HCT116 (cell line): Measurements from ENCODE around the gene TTC6. TPM values are rescaled to one million over a fixed set of nuclear protein-coding genes. Genes with fewer than 3 reads are reported as not detected.

ENCODE experiments used
- ATAC-seq: fragments of 200-7000 bp; cut with Tn5 transposase; 2 replicates; pipeline ENCODE4 v1.9.1; 2020; ENCODE audit warnings: mild to moderate bottlenecking, moderate library complexity
- BruUV-seq: library from RNA; stranded (reverse); fragments of 400-500 nt; replicated peaks from 2 replicates; lab custom pipeline; 2021; lab: Mats Ljungman, UMichigan
- CTCF ChIA-PET: fragments of 300-600 bp; sonication (Branson Sonifier 250); formaldehyde crosslinking; loops from one replicate; lab custom pipeline; 2021; ENCODE audit warnings: antibody characterized with exemption; lab: Charles Lee
- POLR2A ChIA-PET: fragments of 300-600, 350-600 bp; sonication (Branson Sonifier 250); formaldehyde crosslinking; loops from one replicate; lab custom pipeline; 2021; ENCODE audit warnings: antibody characterized with exemption; lab: Charles Lee
- RAD21 ChIA-PET, 2 experiments: fragments of 300-600 bp; sonication (Branson Sonifier 250); formaldehyde crosslinking; loops; one replicate each; lab custom pipeline; 2023; ENCODE audit warnings: low total read pairs in 2 of 2; ENCODE audit not compliant: uncharacterized antibody in 2 of 2, unreplicated experiment in 2 of 2, low non-redundant PET in 1 of 2; lab: Charles Lee
- DNase-seq: peaks from one replicate; pipeline ENCODE4 v3.0.0-alpha.2; 2010; ENCODE audit warnings: low read depth, low spot score
- H2AFZ ChIP-seq: fragments of 200-600 bp; shearing (Covaris generic), sonication (generic); 2 replicates; pipeline ENCODE4 v1.6.1; 2017; ENCODE audit warnings: low read depth, mixed run types, mixed read lengths, antibody characterized with exemption, low read length; ENCODE audit not compliant: poor library complexity, severe bottlenecking
- H3K27ac ChIP-seq: 2 replicates; pipeline ENCODE4 v1.5.1; 2012; ENCODE audit warnings: low read depth, low read length
- H3K27me3 ChIP-seq: fragments of 200-600 bp; sonication (generic); 2 replicates; pipeline ENCODE4 v1.6.1; 2016; ENCODE audit warnings: mixed run types, low read length, mixed read lengths; ENCODE audit not compliant: insufficient read depth
- H3K36me3 ChIP-seq, 2 experiments: fragments of 200-500 bp in 1 of 2; fragments of 200-600 bp in 1 of 2; sonication (Bioruptor generic) in 1 of 2; sonication (generic) in 1 of 2; 2 replicates each; pipeline versions ENCODE4 v1.5.1 to v1.6.1; 2014 to 2016; ENCODE audit warnings: low read length in 2 of 2, inconsistent platforms in 1 of 2, mixed read lengths in 1 of 2, mixed run types in 1 of 2; ENCODE audit not compliant: insufficient read depth in 2 of 2, control insufficient read depth in 1 of 2
- H3K4me1 ChIP-seq, 2 experiments: fragments of 200-600 bp in 1 of 2; sonication (generic) in 1 of 2; 2 replicates each; pipeline versions ENCODE4 v1.5.1 to v1.6.1; 2012 to 2017; ENCODE audit warnings: low read length in 2 of 2, inconsistent platforms in 1 of 2, mild to moderate bottlenecking in 1 of 2, mixed read lengths in 1 of 2, mixed run types in 1 of 2, moderate library complexity in 1 of 2; ENCODE audit not compliant: insufficient read depth in 2 of 2, control insufficient read depth in 1 of 2
- H3K4me2 ChIP-seq: fragments of 200-600 bp; sonication (generic); 2 replicates; pipeline ENCODE4 v1.6.1; 2017; ENCODE audit warnings: mixed run types, low read length, mixed read lengths
- H3K4me3 ChIP-seq, 2 experiments: fragments of 200-600 bp in 1 of 2; sonication (generic) in 1 of 2; replicated peaks in 1 of 2; 2 replicates each; pipeline ENCODE4 v1.5.1; 2011 to 2016; ENCODE audit warnings: low read length in 2 of 2, control low read depth in 1 of 2, low read depth in 1 of 2, mild to moderate bottlenecking in 1 of 2, mixed read lengths in 1 of 2, mixed run types in 1 of 2
- H3K79me2 ChIP-seq: fragments of 200-600 bp; sonication (generic); 2 replicates; pipeline ENCODE4 v1.6.1; 2017; ENCODE audit warnings: mild to moderate bottlenecking, mixed run types, low read length, moderate library complexity, mixed read lengths; ENCODE audit not compliant: insufficient read depth
- H3K9ac ChIP-seq: fragments of 200-600 bp; sonication (generic); 2 replicates; pipeline ENCODE4 v1.6.1; 2016; ENCODE audit warnings: low read length, mixed read lengths
- H3K9me2 ChIP-seq: fragments of 200-600 bp; sonication (generic), shearing (Covaris generic); 2 replicates; pipeline ENCODE4 v1.6.1; 2017; ENCODE audit warnings: mixed run types, mild to moderate bottlenecking, moderate library complexity; ENCODE audit not compliant: insufficient read depth
- H3K9me3 ChIP-seq, 2 experiments: fragments of 200-500 bp in 1 of 2; fragments of 200-600 bp in 1 of 2; sonication (Bioruptor generic) in 1 of 2; sonication (generic) in 1 of 2; 2 replicates each; pipeline ENCODE4 v1.6.1; 2014 to 2017; ENCODE audit warnings: low read length in 2 of 2, mixed read lengths in 2 of 2, inconsistent platforms in 1 of 2, low read depth in 1 of 2, mild to moderate bottlenecking in 1 of 2, mixed run types in 1 of 2, moderate library complexity in 1 of 2; ENCODE audit not compliant: control insufficient read depth in 1 of 2, insufficient read depth in 1 of 2
- H4K20me1 ChIP-seq: fragments of 200-600 bp; sonication (generic), shearing (Covaris generic); 2 replicates; pipeline ENCODE4 v1.6.1; 2017; ENCODE audit warnings: mixed run types, mild to moderate bottlenecking, moderate library complexity; ENCODE audit not compliant: insufficient read depth
- CBX3 ChIP-seq: IDR thresholded peaks from 2 replicates; pipeline ENCODE4 v1.6.1; 2012; ENCODE audit warnings: low read depth
- CEBPB ChIP-seq: IDR thresholded peaks from 2 replicates; pipeline ENCODE4 v1.6.1; 2012; ENCODE audit warnings: low read depth
- EZH2phosphoT487 ChIP-seq: fragments of 200-600 bp; IDR thresholded peaks from 2 replicates; pipeline ENCODE4 v1.6.1; 2018; ENCODE audit warnings: antibody characterized with exemption, borderline replicate concordance
- FOSL1 ChIP-seq: IDR thresholded peaks from 2 replicates; pipeline ENCODE4 v1.6.1; 2012; ENCODE audit warnings: low read depth
- JUND ChIP-seq: IDR thresholded peaks from 2 replicates; pipeline ENCODE4 v1.6.1; 2012
- SRF ChIP-seq: IDR thresholded peaks from 2 replicates; pipeline ENCODE4 v1.6.1; 2012; ENCODE audit warnings: low read depth
- intact Hi-C: fragments of 100-400 bp; cut with micrococcal nuclease; formaldehyde crosslinking; loops from 2 replicates; pipeline ENCODE4 v1.10.0; 2022
- total RNA-seq: library from RNA; stranded (reverse); gene quantifications from one replicate; pipeline ENCODE4 v1.2.1, GENCODE V29; 2021; ENCODE audit not compliant: unreplicated experiment
- TF ChIP-seq, protein P1 (sequence below): IDR thresholded peaks from 2 replicates; pipeline ENCODE4 v1.6.1; 2012

The TTC6 gene
- total RNA-seq, 1 experiment from 2014 or later = 0.10 TPM

DNA sequence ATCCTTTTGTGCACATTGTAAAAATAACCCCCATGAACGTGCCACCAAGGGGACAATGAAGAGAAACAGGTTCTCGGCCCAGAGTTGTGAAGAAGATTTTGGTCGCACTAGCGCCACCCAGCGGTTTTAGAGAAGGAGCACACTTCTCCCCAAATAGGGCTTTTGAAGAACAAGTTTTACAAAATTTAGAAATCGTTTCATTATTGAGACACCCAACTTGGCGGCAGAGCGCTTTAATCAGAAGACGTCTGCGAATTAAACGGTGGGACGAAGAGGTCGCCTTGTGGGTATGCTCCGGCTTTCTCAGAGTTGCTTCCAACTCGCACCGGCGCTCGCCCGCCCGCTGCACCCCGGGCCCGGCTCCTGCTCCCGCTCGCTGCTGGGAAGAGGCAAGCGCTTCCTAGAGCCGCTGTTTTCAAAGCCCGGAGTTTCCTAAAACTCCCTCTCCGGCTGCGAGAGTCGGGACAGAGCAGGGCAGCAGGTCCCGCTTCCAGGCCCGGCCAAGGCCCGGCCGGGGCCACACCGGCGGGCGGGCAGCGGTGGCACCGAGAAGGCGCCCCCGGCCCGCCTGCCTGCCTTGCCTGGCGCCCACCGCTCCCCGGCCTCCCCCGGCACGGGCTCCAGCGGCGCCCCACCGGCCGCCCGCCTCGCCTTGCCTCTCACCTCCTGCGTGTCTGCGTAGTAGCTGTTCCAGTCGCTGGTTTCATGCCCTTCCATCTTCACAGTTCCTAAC lies 1.0 kb upstream of the TTC6 start (continued):
- TF ChIP-seq, protein P1, sequence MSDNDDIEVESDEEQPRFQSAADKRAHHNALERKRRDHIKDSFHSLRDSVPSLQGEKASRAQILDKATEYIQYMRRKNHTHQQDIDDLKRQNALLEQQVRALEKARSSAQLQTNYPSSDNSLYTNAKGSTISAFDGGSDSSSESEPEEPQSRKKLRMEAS = no peak
- TF ChIP-seq SRF (no peak), JUND (no peak), CBX3 (peak; percentile 16; the same call in 1 of the 2 replicates), EZH2phosphoT487 (no peak)

DNA sequence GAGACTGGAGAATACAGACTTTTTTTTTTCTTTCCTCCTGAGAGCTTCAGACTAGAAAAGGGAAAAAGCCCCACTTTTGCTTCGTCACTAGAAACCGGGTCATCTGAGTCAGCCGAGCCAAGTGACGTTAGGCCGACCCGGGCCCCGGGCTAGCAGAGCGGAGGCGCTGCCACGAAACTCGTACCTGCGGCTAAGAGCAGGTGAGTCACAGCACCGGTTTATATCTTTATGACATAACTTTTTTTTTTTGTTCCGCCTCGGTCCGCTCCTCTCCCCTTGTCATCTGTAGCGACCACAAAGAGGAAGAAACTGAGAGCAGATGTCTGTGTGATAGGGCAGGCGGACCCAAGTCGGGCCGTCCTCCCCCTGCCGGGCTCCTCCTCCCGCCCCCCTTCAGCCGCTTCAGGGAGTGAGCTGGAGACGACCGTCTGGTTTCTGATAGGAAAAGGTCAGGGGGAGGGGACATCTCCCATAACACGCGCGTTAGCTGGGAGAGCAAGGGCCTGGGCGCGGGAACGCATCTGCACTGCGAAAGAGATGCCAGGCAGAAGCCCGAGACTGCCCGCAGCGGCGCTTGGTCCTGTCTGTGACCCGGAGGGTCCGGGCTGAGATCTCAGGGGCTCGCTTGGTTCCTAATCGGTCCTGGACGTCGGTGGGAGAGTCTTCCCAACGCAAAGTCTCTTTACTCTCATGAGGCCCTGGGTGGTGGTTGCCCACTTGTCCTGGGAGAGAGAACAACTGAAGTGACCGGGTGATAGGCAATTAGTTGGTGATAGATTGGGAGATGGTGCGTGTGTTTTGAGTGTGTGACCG lies 586 bp downstream of the TTC6 start:
- BruUV-seq = no TSS peak
- RAD21 ChIA-PET = no interaction called here
- Histone ChIP-seq H3K4me3 (peak overlapping the region; percentile 61 to 67), H3K27me3 (no peaks in the 10 kb centered on the region), H3K9me2 (no peaks in the 10 kb centered on the region), H4K20me1 (no peaks in the 10 kb centered on the region), H3K79me2 (no peaks in the 10 kb centered on the region), H3K4me2 (peak overlapping the region; percentile 97), H3K4me1 (peaks cover 5 to 14% of the 10 kb centered on the region in 2 experiments; a peak in 3 of 4 replicates), H3K27ac (no peak overlapping the region), H3K36me3 (no peaks in the 10 kb centered on the region)
- ATAC-seq (peak; percentile 57), DNase-seq (peak; percentile 28)
- intact Hi-C loops = no loop called here
- CTCF ChIA-PET = no interaction called here
- POLR2A ChIA-PET = no interaction called here
- TF ChIP-seq FOSL1 (0 out of 2 replicates have a peak, but pooled peaks have one; percentile 15), CEBPB (no peak)
- TF ChIP-seq, all 23 proteins: peak for 1
- H3K9me3 ChIP-seq = no peaks in the 10 kb centered on the region
- H2AFZ ChIP-seq = peak overlapping the region; percentile 77
- H3K9ac ChIP-seq = 0 out of 2 replicates have a peak overlapping the region, but pooled peaks have one; percentile 15
